Measurements from ENCODE around the gene CCDC92. TPM values are rescaled to one million over a fixed set of nuclear protein-coding genes. Genes with fewer than 3 reads are reported as not detected.

CCDC92 gene
- total RNA-seq, 1 donor from 2014 or later, result 38.9 TPM

DNA sequence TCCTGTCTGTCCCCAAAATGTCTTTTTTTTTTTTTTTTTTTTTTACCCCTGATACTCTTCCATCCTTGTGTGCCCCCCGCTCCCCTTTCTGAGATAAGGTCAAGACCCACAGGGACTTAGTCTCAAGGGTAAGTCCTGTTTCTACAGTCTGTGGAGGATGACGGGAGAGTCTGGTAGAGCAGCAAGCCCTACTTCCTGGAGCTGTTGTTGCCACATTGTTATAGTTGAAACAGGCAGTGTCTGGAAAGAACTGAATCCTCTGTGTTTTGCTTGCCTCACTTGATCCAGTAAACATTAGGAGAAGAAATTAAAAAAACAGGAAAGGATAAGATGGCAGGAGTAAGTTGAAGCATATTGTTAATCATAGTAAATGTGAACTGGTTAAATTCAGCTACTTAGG, 45.9 kb upstream of the CCDC92 start:
- Histone ChIP-seq H3K79me2 (ENCODE audit: insufficient read depth, low read length) (no peaks in the 10 kb centered on the region), H3K4me2 (ENCODE audit: low read length) (no peak overlapping the region), H3K9ac (ENCODE audit: low read length) (no peak overlapping the region), H4K20me1 (ENCODE audit: insufficient read depth, low read length) (no peaks in the 10 kb centered on the region), H3K9me3 (ENCODE audit: insufficient read depth, low read depth, low read length) (no peaks in the 10 kb centered on the region), H3K27me3 (ENCODE audit: insufficient read depth, low read length) (no peaks in the 10 kb centered on the region), H2AFZ (ENCODE audit: low read depth, low read length) (no peak overlapping the region), H3K36me3 (ENCODE audit: insufficient read depth, low read length) (no peaks in the 10 kb centered on the region), H3K4me1 (ENCODE audit: insufficient read depth, low read length) (no peaks in the 10 kb centered on the region), H3K4me3 (ENCODE audit: insufficient read depth, low read depth, low read length) (no peak overlapping the region), H3K27ac (ENCODE audit: low read depth, low read length) (no peak overlapping the region)
- DNase-seq (ENCODE audit: low read depth), result no peak
- no peak for FAIRE-seq
- no peaks in the 10 kb centered on the region for H3K27me3 Mint-ChIP-seq (ENCODE audit: low read depth, unreplicated experiment)
- peaks cover 4% of the 10 kb centered on the region for H3K36me3 Mint-ChIP-seq (ENCODE audit: low read depth, unreplicated experiment)
- peaks cover 2% of the 10 kb centered on the region for H3K9me3 Mint-ChIP-seq (ENCODE audit: unreplicated experiment)
- H3K27ac Mint-ChIP-seq (ENCODE audit: unreplicated experiment), result no peak overlapping the region
- H3K4me3 Mint-ChIP-seq (ENCODE audit: unreplicated experiment), result no peak overlapping the region
- TF ChIP-seq EZH2 (IDR thresholded peaks at IDR 0.05; ENCODE audit: insufficient read depth, low read length), result no peak
- TF ChIP-seq, protein P1, sequence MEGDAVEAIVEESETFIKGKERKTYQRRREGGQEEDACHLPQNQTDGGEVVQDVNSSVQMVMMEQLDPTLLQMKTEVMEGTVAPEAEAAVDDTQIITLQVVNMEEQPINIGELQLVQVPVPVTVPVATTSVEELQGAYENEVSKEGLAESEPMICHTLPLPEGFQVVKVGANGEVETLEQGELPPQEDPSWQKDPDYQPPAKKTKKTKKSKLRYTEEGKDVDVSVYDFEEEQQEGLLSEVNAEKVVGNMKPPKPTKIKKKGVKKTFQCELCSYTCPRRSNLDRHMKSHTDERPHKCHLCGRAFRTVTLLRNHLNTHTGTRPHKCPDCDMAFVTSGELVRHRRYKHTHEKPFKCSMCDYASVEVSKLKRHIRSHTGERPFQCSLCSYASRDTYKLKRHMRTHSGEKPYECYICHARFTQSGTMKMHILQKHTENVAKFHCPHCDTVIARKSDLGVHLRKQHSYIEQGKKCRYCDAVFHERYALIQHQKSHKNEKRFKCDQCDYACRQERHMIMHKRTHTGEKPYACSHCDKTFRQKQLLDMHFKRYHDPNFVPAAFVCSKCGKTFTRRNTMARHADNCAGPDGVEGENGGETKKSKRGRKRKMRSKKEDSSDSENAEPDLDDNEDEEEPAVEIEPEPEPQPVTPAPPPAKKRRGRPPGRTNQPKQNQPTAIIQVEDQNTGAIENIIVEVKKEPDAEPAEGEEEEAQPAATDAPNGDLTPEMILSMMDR (IDR thresholded peaks at IDR 0.05; ENCODE audit: insufficient read depth, low read depth, low read length), result no peak
- no peaks in the 10 kb centered on the region for H3K4me1 Mint-ChIP-seq (ENCODE audit: low read depth, unreplicated experiment)

DNA sequence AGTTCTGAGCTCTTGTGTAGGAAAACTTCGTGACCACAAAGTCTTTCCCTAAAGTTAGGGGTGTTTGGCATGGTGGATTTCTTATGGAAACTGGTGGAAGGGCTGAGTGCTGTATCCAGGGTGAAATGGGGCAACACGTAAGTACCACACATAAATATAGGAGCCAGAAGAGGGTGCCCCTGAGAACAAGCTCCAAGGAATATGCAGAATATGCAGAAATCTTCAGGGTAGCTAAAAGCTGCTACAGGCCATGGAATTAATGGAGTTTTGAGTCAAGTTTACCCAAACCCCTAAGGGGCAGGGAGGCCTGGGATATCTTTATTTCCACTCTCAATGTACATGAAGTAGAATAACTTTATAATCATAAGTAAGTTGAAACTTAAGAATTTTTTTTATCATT, 44.4 kb upstream of the CCDC92 start:
- Histone ChIP-seq H3K27ac (ENCODE audit: low read depth, low read length) (no peak overlapping the region), H3K9me3 (ENCODE audit: insufficient read depth, low read depth, low read length) (no peaks in the 10 kb centered on the region), H4K20me1 (ENCODE audit: insufficient read depth, low read length) (no peaks in the 10 kb centered on the region), H3K79me2 (ENCODE audit: insufficient read depth, low read length) (no peaks in the 10 kb centered on the region), H3K4me2 (ENCODE audit: low read length) (no peak overlapping the region), H3K4me1 (ENCODE audit: insufficient read depth, low read length) (no peaks in the 10 kb centered on the region), H3K36me3 (ENCODE audit: insufficient read depth, low read length) (peaks cover 14% of the 10 kb centered on the region), H2AFZ (ENCODE audit: low read depth, low read length) (no peak overlapping the region), H3K9ac (ENCODE audit: low read length) (no peak overlapping the region), H3K4me3 (ENCODE audit: insufficient read depth, low read depth, low read length) (no peak overlapping the region), H3K27me3 (ENCODE audit: insufficient read depth, low read length) (no peaks in the 10 kb centered on the region)
- DNase-seq (ENCODE audit: low read depth) (no peak), FAIRE-seq (no peak)
- H3K4me3 Mint-ChIP-seq (ENCODE audit: unreplicated experiment), result no peak overlapping the region
- H3K36me3 Mint-ChIP-seq (ENCODE audit: low read depth, unreplicated experiment), result peaks cover 13% of the 10 kb centered on the region
- H3K27ac Mint-ChIP-seq (ENCODE audit: unreplicated experiment), result no peak overlapping the region
- no peaks in the 10 kb centered on the region for H3K9me3 Mint-ChIP-seq (ENCODE audit: unreplicated experiment)
- no peaks in the 10 kb centered on the region for H3K4me1 Mint-ChIP-seq (ENCODE audit: low read depth, unreplicated experiment)
- H3K27me3 Mint-ChIP-seq (ENCODE audit: low read depth, unreplicated experiment), result no peaks in the 10 kb centered on the region
- TF ChIP-seq, protein P1 (IDR thresholded peaks at IDR 0.05; ENCODE audit: insufficient read depth, low read depth, low read length), result no peak
- no peak for TF ChIP-seq EZH2 (IDR thresholded peaks at IDR 0.05; ENCODE audit: insufficient read depth, low read length)

DNA sequence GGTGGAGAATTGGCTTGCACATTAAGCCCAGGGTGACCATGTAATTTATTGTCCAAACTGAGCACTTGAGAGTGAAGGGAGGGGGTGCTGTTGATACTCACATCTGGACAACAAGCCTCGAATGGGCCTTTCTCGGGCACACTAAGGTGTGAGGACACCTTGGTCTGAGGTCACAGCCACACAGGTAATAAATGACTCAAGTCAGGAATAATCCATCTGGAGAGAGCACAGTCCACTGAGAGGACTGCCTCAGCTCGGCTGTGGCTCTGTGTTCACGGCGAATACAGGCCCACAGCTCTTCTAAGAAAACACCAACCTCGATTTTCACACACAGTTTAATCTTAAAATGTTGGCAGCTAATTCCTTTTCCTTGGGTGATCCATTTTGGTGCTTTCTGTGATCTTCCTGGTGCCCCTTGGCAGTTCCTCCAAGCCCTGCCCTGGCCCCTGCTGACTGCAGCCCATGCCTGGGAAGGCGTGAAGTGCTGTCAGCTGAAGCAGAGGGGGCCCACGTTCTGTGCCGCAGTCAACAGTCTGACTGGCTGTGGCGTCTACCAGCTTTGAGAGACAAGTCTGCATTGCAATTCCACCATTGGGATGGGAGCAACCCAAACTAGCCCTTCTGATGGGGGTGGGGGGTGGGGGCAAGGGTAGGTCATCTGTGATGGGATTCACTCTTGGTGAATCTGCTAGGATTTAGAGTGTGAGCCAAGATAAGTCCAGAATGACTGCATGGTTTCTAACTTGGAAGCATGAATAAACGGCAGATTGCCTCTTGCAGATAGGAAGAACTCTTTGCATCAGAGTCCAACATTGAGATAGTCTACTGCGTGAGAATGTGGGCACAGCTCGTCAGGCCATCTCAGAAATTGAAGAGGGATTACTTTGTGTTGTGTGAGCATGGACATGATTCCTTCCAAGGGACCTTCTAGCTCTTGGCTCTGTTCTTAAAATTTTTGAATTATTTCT, 43.1 kb upstream of the CCDC92 start:
- Histone ChIP-seq H3K4me2 (ENCODE audit: low read length) (no peak overlapping the region), H3K36me3 (ENCODE audit: insufficient read depth, low read length) (peaks cover 21% of the 10 kb centered on the region), H3K4me3 (ENCODE audit: insufficient read depth, low read depth, low read length) (no peak overlapping the region), H2AFZ (ENCODE audit: low read depth, low read length) (no peak overlapping the region), H3K9ac (ENCODE audit: low read length) (no peak overlapping the region), H3K27me3 (ENCODE audit: insufficient read depth, low read length) (no peaks in the 10 kb centered on the region), H3K9me3 (ENCODE audit: insufficient read depth, low read depth, low read length) (no peaks in the 10 kb centered on the region), H3K4me1 (ENCODE audit: insufficient read depth, low read length) (no peaks in the 10 kb centered on the region), H3K79me2 (ENCODE audit: insufficient read depth, low read length) (no peaks in the 10 kb centered on the region), H4K20me1 (ENCODE audit: insufficient read depth, low read length) (no peaks in the 10 kb centered on the region), H3K27ac (ENCODE audit: low read depth, low read length) (no peak overlapping the region)
- no peaks in the 10 kb centered on the region for H3K4me1 Mint-ChIP-seq (ENCODE audit: low read depth, unreplicated experiment)
- no peaks in the 10 kb centered on the region for H3K9me3 Mint-ChIP-seq (ENCODE audit: unreplicated experiment)
- FAIRE-seq, result no peak
- no peak overlapping the region for H3K27ac Mint-ChIP-seq (ENCODE audit: unreplicated experiment)
- H3K36me3 Mint-ChIP-seq (ENCODE audit: low read depth, unreplicated experiment), result peaks cover 18% of the 10 kb centered on the region
- H3K4me3 Mint-ChIP-seq (ENCODE audit: unreplicated experiment), result no peak overlapping the region
- no peaks in the 10 kb centered on the region for H3K27me3 Mint-ChIP-seq (ENCODE audit: low read depth, unreplicated experiment)
- DNase-seq (ENCODE audit: low read depth), result no peak
- no peak for TF ChIP-seq EZH2 (IDR thresholded peaks at IDR 0.05; ENCODE audit: insufficient read depth, low read length)
- TF ChIP-seq, protein P1 (IDR thresholded peaks at IDR 0.05; ENCODE audit: insufficient read depth, low read depth, low read length), result no peak

Measured in astrocyte (in vitro differentiated cells and primary cell).